NCI-H524 treated with DMSO at 0.1 percent for 48 hours (cell line): ENCODE data around the gene MRAS.

Experiments used
- DNase-seq: peaks from one replicate; lab custom pipeline; 2025; lab: John Stamatoyannopoulos, UW

The MRAS gene

GRCh38 chr3:138340511-138340910 lies 7.9 kb upstream of the MRAS start:
- DNase-seq, result no peak

GRCh38 chr3:138344754-138345153 lies 3.6 kb upstream of the MRAS start:
- DNase-seq, result no peak

GRCh38 chr3:138348754-138349739 lies 668 bp downstream of the MRAS start:
- DNase-seq, result no peak

- no peak for DNase-seq
These were observed 1.7 kb downstream of the MRAS start for GRCh38 chr3:138349926-138350665.

GRCh38 chr3:138351151-138351550 lies 2.8 kb downstream of the MRAS start:
- no peak for DNase-seq

GRCh38 chr3:138351916-138352550 lies 3.7 kb downstream of the MRAS start:
- no peak for DNase-seq

- no peak for DNase-seq
These were observed 6.0 kb downstream of the MRAS start for GRCh38 chr3:138354376-138354775.

GRCh38 chr3:138355071-138355470 lies 6.7 kb downstream of the MRAS start:
- no peak for DNase-seq

GRCh38 chr3:138356730-138357405 lies 8.5 kb downstream of the MRAS start:
- DNase-seq, result no peak

- no peak for DNase-seq
These were observed 11.0 kb downstream of the MRAS start for GRCh38 chr3:138359148-138359918.

- no peak for DNase-seq
These were observed 11.8 kb downstream of the MRAS start for GRCh38 chr3:138359919-138360868.

GRCh38 chr3:138360869-138361525 lies 12.6 kb downstream of the MRAS start:
- DNase-seq, result no peak

- DNase-seq, result no peak
These were observed 13.2 kb downstream of the MRAS start for GRCh38 chr3:138361561-138361971.

- no peak for DNase-seq
These were observed 14.2 kb downstream of the MRAS start for GRCh38 chr3:138362538-138362937.

- DNase-seq, result no peak
These were observed 14.9 kb downstream of the MRAS start for GRCh38 chr3:138363322-138363721.

- DNase-seq, result no peak
These were observed 16.2 kb downstream of the MRAS start for GRCh38 chr3:138364356-138365252.

- DNase-seq, result no peak
These were observed 16.8 kb downstream of the MRAS start for GRCh38 chr3:138365253-138365555.

- no peak for DNase-seq
These were observed 17.8 kb downstream of the MRAS start for GRCh38 chr3:138366006-138366759.
